PC-3 (cell line): ENCODE data around the gene ZDHHC5.

Experiments
- CTCF ChIP-seq: fragments of 300-600 bp; sonication (generic); conservative IDR thresholded peaks from 2 replicates; pipeline ENCODE4 v1.5.1; 2017; ENCODE audit warnings: antibody characterized with exemption, low read depth, mild to moderate bottlenecking, low read length
- EZH2 ChIP-seq: fragments of 300-600 bp; sonication (generic); IDR thresholded peaks from one replicate; pipeline ENCODE4 v1.6.1; 2017; ENCODE audit warnings: antibody characterized with exemption, mild to moderate bottlenecking, low read length; ENCODE audit not compliant: unreplicated experiment
- EZH2phosphoT487 ChIP-seq: fragments of 300-600 bp; sonication (generic); IDR thresholded peaks from 2 replicates; pipeline ENCODE4 v1.6.1; 2018; ENCODE audit warnings: mild to moderate bottlenecking, antibody characterized with exemption, low read length, borderline replicate concordance

DNA sequence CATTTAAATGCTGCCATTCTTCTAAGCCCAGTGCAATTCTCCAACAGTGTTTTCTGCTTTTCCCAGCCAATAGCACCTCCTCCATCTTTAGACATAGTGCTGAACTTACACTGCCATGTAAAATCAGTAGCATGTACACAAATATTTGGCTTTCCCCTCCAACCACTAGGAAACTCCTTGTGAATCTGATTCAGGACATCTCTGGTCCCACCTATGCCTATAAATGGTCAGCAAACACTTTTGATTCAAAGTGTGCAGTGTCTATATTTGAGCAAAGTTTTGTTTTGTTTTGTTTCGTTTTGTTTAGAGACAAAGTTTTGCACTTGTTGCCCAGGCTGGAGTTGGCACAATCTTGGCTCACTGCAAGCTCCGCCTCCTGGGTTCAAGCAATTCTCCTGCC, 43.0 kb upstream of the ZDHHC5 start:
- TF ChIP-seq CTCF = no peak
- no peak for TF ChIP-seq EZH2
- no peak for TF ChIP-seq EZH2phosphoT487
